Panc1 (cell line): ENCODE data around the gene GALNT18. TPM values are rescaled to one million over a fixed set of nuclear protein-coding genes. Genes with fewer than 3 reads are reported as not detected.

Experiments
- ATAC-seq: fragments of 200-7000 bp; cut with Tn5 transposase; 2 replicates; pipeline ENCODE4 v1.9.1; 2020; ENCODE audit warnings: mild to moderate bottlenecking, moderate library complexity
- BruUV-seq: library from RNA; stranded (reverse); fragments of 400-500 nt; replicated peaks from 2 replicates; lab custom pipeline; 2021; lab: Mats Ljungman, UMichigan
- CTCF ChIA-PET: fragments of 300-600 bp; sonication (Branson Sonifier 250); formaldehyde crosslinking; loops from one replicate; lab custom pipeline; 2022; ENCODE audit warnings: antibody characterized with exemption; lab: Charles Lee
- POLR2A ChIA-PET: fragments of 300-600 bp; sonication (Branson Sonifier 250); formaldehyde crosslinking; loops from one replicate; lab custom pipeline; 2022; ENCODE audit warnings: antibody characterized with exemption; lab: Charles Lee
- DNase-seq: peaks from one replicate; pipeline ENCODE4 v3.0.0-alpha.2; 2010; ENCODE audit warnings: low read depth, low spot score
- H3K27ac ChIP-seq: 2 replicates; pipeline ENCODE4 v1.5.1; 2011; ENCODE audit warnings: mild to moderate bottlenecking, low read length, inconsistent platforms
- H3K27me3 ChIP-seq: fragments of 200-500 bp; sonication (Bioruptor generic); 2 replicates; pipeline ENCODE4 v1.6.0; 2014; ENCODE audit warnings: low read length, inconsistent platforms; ENCODE audit not compliant: control insufficient read depth, insufficient read depth
- H3K36me3 ChIP-seq: fragments of 200-500 bp; sonication (Bioruptor generic); 2 replicates; pipeline ENCODE4 v1.5.1; 2014; ENCODE audit warnings: inconsistent platforms, mild to moderate bottlenecking, low read length, moderate library complexity; ENCODE audit not compliant: control insufficient read depth, insufficient read depth
- H3K4me1 ChIP-seq: 2 replicates; pipeline ENCODE4 v1.5.1; 2011; ENCODE audit warnings: inconsistent platforms, mild to moderate bottlenecking, low read length, moderate library complexity; ENCODE audit not compliant: control insufficient read depth, insufficient read depth
- H3K4me3 ChIP-seq, 2 experiments: 2 replicates each; pipeline ENCODE4 v1.5.1; 2011 to 2012; ENCODE audit warnings: low read depth in 2 of 2, low read length in 2 of 2, mild to moderate bottlenecking in 2 of 2, inconsistent platforms in 1 of 2, moderate library complexity in 1 of 2
- H3K9me3 ChIP-seq: fragments of 200-500 bp; sonication (Bioruptor generic); 2 replicates; pipeline ENCODE4 v1.5.1; 2014; ENCODE audit warnings: low read depth, mild to moderate bottlenecking, inconsistent platforms, low read length, moderate library complexity; ENCODE audit not compliant: control insufficient read depth, insufficient read depth
- CTCF ChIP-seq: fragments of 450-650 bp; IDR thresholded peaks from 2 replicates; pipeline ENCODE4 v1.5.1; 2017; ENCODE audit warnings: mild to moderate bottlenecking
- POLR2AphosphoS5 ChIP-seq: IDR thresholded peaks from 2 replicates; pipeline ENCODE4 v1.6.1; 2012; ENCODE audit warnings: mild to moderate bottlenecking, low read depth, low read length, moderate library complexity
- REST ChIP-seq, 2 experiments: IDR thresholded peaks; 2 replicates each; pipeline ENCODE4 v1.6.1; 2011 to 2012; ENCODE audit warnings: low read depth in 2 of 2, control low read depth in 1 of 2, low read length in 1 of 2, mild to moderate bottlenecking in 1 of 2, moderate library complexity in 1 of 2; ENCODE audit not compliant: insufficient read depth in 1 of 2
- SIN3A ChIP-seq: IDR thresholded peaks from 2 replicates; pipeline ENCODE4 v1.6.1; 2012; ENCODE audit warnings: low read depth, mild to moderate bottlenecking, low read length, moderate library complexity, borderline replicate concordance; ENCODE audit not compliant: insufficient read depth
- TCF7L2 ChIP-seq: IDR thresholded peaks from 2 replicates; pipeline ENCODE4 v1.6.1; 2011; ENCODE audit warnings: mild to moderate bottlenecking, low read depth, low read length, inconsistent platforms
- in situ Hi-C: cut with HindIII; loops from 2 replicates; pipeline ENCODE4 v1.10.0; 2016; ENCODE audit warnings: low sequenced_read_pairs, low pct_unique_long_range_greater_than_20kb
- intact Hi-C: fragments of 100-400 bp; cut with micrococcal nuclease; formaldehyde crosslinking; loops from one replicate; pipeline ENCODE4 v1.10.0; 2022; ENCODE audit not compliant: unreplicated experiment
- total RNA-seq: library from RNA; stranded (reverse); gene quantifications from one replicate; pipeline ENCODE4 v1.2.1, GENCODE V29; 2021; ENCODE audit not compliant: unreplicated experiment

Gene GALNT18
- total RNA-seq, 1 experiment from 2014 or later = 8.6 TPM

GRCh38 chr11:11498195-11498594, 123.6 kb downstream of the GALNT18 start:
- H3K9me3 ChIP-seq = no peaks in the 10 kb centered on the region
- ChIA-PET POLR2A (no interaction called here), CTCF (no interaction called here)
- no peak overlapping the region for H3K4me3 ChIP-seq
- no peak for DNase-seq
- no peaks in the 10 kb centered on the region for H3K36me3 ChIP-seq
- TF ChIP-seq SIN3A (no peak), REST (IDR thresholded peaks at IDR 0.05; ENCODE audit: insufficient read depth in 1 of 2, low read depth in 2 of 2, low read length in 1 of 2) (no peak), CTCF (no peak), POLR2AphosphoS5 (no peak), TCF7L2 (no peak)
- in situ Hi-C loops = no loop called here
- no peak for ATAC-seq
- no peaks in the 10 kb centered on the region for H3K27me3 ChIP-seq
- BruUV-seq = no TSS peak
- intact Hi-C loops = no loop called here
- H3K4me1 ChIP-seq = no peaks in the 10 kb centered on the region
- no peak overlapping the region for H3K27ac ChIP-seq

GRCh38 chr11:11496879-11497278, 124.9 kb downstream of the GALNT18 start:
- Histone ChIP-seq H3K27ac (no peak overlapping the region), H3K27me3 (no peaks in the 10 kb centered on the region), H3K4me1 (no peaks in the 10 kb centered on the region), H3K9me3 (no peaks in the 10 kb centered on the region), H3K4me3 (no peak overlapping the region), H3K36me3 (no peaks in the 10 kb centered on the region)
- TF ChIP-seq REST (IDR thresholded peaks at IDR 0.05; ENCODE audit: insufficient read depth in 1 of 2, low read depth in 2 of 2, low read length in 1 of 2) (no peak), SIN3A (no peak), POLR2AphosphoS5 (no peak), TCF7L2 (no peak), CTCF (no peak)
- ATAC-seq (no peak), DNase-seq (no peak)
- POLR2A ChIA-PET = no interaction called here
- in situ Hi-C loops (no loop called here), intact Hi-C loops (no loop called here)
- BruUV-seq = no TSS peak
- CTCF ChIA-PET = no interaction called here
